ENCODE data around the gene CAMK1. TPM values are rescaled to one million over a fixed set of nuclear protein-coding genes. Genes with fewer than 3 reads are reported as not detected.

The CAMK1 gene
- total RNA-seq, 1 experiment from 2014 or later, result 10.6 TPM

DNA sequence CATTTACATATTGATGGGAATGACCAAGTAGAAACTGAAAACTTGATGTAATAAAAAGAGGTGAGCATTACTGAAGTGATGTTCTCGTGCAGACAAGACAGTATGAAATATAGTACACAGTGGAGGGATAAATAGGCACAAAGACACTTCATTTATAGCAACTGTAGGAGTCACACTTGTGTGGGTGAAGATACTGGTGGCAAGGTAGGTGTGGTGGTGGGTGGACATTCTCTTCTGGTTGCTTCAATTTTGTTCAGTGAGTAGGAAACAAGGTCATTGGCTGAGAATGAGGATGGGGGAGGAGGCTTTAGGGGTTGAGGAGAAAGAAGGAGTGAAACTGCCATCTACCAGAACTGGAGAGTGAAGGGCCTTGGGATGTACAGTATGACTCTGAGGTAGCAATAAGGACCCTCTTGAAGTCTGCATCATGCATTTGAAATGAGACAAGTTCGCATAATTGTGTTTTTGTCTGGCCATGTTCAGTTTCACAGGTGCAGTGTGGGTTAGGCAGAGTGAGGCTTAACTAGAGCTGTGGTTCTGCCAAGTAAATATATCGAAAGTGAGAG lies 59.5 kb downstream of the CAMK1 start:
- no peak for DNase-seq (ENCODE audit: low read depth)

Other genes with a start within 250 kb of the CAMK1 start
- gene LHFPL4, start 216.1 kb downstream of the CAMK1 start, total RNA-seq (2014; rRNA removed; shearing (Covaris generic)), result 0.05 TPM in 1 of 2 replicates, not detected in the other
- gene MTMR14, start 120.4 kb downstream of the CAMK1 start, total RNA-seq (2014; rRNA removed; shearing (Covaris generic)), result 14.6 and 17.3 TPM in 2 replicates
- not detected in 2 replicates for gene CPNE9, start 66.1 kb downstream of the CAMK1 start, total RNA-seq (2014; rRNA removed; shearing (Covaris generic))
- 10.1 and 14.0 TPM in 2 replicates for gene BRPF1, start 38.2 kb downstream of the CAMK1 start, total RNA-seq (2014; rRNA removed; shearing (Covaris generic))
- 9.6 and 10.4 TPM in 2 replicates for gene OGG1, start 20.0 kb downstream of the CAMK1 start, total RNA-seq (2014; rRNA removed; shearing (Covaris generic))
- 53.6 and 60.2 TPM in 2 replicates for gene TADA3, start 22.5 kb upstream of the CAMK1 start, total RNA-seq (2014; rRNA removed; shearing (Covaris generic))
- gene ARPC4, start 23.1 kb upstream of the CAMK1 start, total RNA-seq (2014; rRNA removed; shearing (Covaris generic)), result 155 and 190 TPM in 2 replicates
- 2.6 and 3.3 TPM in 2 replicates for gene TTLL3, start 40.3 kb upstream of the CAMK1 start, total RNA-seq (2014; rRNA removed; shearing (Covaris generic))
- 22.3 and 34.8 TPM in 2 replicates for gene RPUSD3, start 74.1 kb upstream of the CAMK1 start, total RNA-seq (2014; rRNA removed; shearing (Covaris generic))
- gene CIDEC, start 110.3 kb upstream of the CAMK1 start, total RNA-seq (2014; rRNA removed; shearing (Covaris generic)), result not detected in 2 replicates
- gene JAGN1, start 120.7 kb upstream of the CAMK1 start, total RNA-seq (2014; rRNA removed; shearing (Covaris generic)), result 22.6 and 30.6 TPM in 2 replicates
- gene IL17RE, start 132.9 kb upstream of the CAMK1 start, total RNA-seq (2014; rRNA removed; shearing (Covaris generic)), result 0.05 and 0.15 TPM in 2 replicates
- 26.4 and 29.5 TPM in 2 replicates for gene IL17RC, start 147.2 kb upstream of the CAMK1 start, total RNA-seq (2014; rRNA removed; shearing (Covaris generic))
- gene CRELD1, start 163.9 kb upstream of the CAMK1 start, total RNA-seq (2014; rRNA removed; shearing (Covaris generic)), result 7.7 and 12.0 TPM in 2 replicates
- 2.8 and 3.8 TPM in 2 replicates for gene PRRT3, start 182.5 kb upstream of the CAMK1 start, total RNA-seq (2014; rRNA removed; shearing (Covaris generic))
- 53.8 and 98.5 TPM in 2 replicates for gene EMC3, start 216.9 kb upstream of the CAMK1 start, total RNA-seq (2014; rRNA removed; shearing (Covaris generic))